ENCODE results near the gene POLR2A.

DNA sequence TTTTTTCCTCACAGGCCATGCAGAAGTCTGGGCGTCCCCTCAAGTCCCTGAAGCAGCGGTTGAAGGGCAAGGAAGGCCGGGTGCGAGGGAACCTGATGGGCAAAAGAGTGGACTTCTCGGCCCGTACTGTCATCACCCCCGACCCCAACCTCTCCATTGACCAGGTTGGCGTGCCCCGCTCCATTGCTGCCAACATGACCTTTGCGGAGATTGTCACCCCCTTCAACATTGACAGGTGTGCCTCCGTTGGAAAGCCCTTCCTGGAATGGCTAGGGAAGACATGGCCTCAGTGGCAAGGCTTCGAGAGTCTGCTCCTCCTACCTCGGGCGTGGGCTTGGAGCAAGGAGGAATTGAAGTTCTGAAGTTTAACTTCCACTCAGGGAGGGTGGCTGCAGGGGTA lies 13.5 kb downstream of the POLR2A start:
- TF ChIP-seq EZH2phosphoT487 (IDR thresholded peaks at IDR 0.05): no peak
- TF ChIP-seq, protein P1, sequence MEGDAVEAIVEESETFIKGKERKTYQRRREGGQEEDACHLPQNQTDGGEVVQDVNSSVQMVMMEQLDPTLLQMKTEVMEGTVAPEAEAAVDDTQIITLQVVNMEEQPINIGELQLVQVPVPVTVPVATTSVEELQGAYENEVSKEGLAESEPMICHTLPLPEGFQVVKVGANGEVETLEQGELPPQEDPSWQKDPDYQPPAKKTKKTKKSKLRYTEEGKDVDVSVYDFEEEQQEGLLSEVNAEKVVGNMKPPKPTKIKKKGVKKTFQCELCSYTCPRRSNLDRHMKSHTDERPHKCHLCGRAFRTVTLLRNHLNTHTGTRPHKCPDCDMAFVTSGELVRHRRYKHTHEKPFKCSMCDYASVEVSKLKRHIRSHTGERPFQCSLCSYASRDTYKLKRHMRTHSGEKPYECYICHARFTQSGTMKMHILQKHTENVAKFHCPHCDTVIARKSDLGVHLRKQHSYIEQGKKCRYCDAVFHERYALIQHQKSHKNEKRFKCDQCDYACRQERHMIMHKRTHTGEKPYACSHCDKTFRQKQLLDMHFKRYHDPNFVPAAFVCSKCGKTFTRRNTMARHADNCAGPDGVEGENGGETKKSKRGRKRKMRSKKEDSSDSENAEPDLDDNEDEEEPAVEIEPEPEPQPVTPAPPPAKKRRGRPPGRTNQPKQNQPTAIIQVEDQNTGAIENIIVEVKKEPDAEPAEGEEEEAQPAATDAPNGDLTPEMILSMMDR (IDR thresholded peaks at IDR 0.05): no peak
- TF ChIP-seq EZH2 (IDR thresholded peaks at IDR 0.05): no peak

Measured in neural progenitor cell (in vitro differentiated cells).